Kidney epithelial cell (primary cell): ENCODE results near the gene NIPBL. TPM values are rescaled to one million over a fixed set of nuclear protein-coding genes. Genes with fewer than 3 reads are reported as not detected.

Experiments used
- DNase-seq: peaks from one replicate; pipeline ENCODE4 v3.0.0-alpha.2; 2010; ENCODE audit warnings: low read depth
- H3K27me3 ChIP-seq: 2 replicates; pipeline ENCODE4 v1.6.0; 2011; ENCODE audit warnings: low read length; ENCODE audit not compliant: control insufficient read depth, insufficient read depth
- H3K36me3 ChIP-seq: 2 replicates; pipeline ENCODE4 v1.5.1; 2011; ENCODE audit warnings: low read length; ENCODE audit not compliant: control insufficient read depth, insufficient read depth
- H3K4me3 ChIP-seq: 2 replicates; pipeline ENCODE4 v1.5.1; 2011; ENCODE audit warnings: low read depth, mild to moderate bottlenecking, control low read depth, low read length
- CTCF ChIP-seq: IDR thresholded peaks from 2 replicates; pipeline ENCODE4 v1.5.1; 2011; ENCODE audit warnings: mild to moderate bottlenecking, moderate library complexity, low read length, control low read depth, inconsistent platforms; ENCODE audit not compliant: insufficient read depth, poor library complexity, severe bottlenecking
- total RNA-seq: library from RNA; depleted of rRNA; stranded (reverse); fragments of >200 nt; gene quantifications from 2 replicates; pipeline ENCODE4 v1.2.3, GENCODE V29; 2015

NIPBL gene
- total RNA-seq, 1 donor from 2014 or later = 21.1 TPM

- no peak for DNase-seq
- Histone ChIP-seq H3K27me3 (no peaks in the 10 kb centered on the region), H3K36me3 (no peaks in the 10 kb centered on the region), H3K4me3 (no peak overlapping the region)
- TF ChIP-seq CTCF = no peak
These were observed 14.7 kb upstream of the NIPBL start for GRCh38 chr5:36861871-36862270.

- TF ChIP-seq CTCF = peak; percentile 52
- Histone ChIP-seq H3K36me3 (no peaks in the 10 kb centered on the region), H3K27me3 (no peaks in the 10 kb centered on the region), H3K4me3 (no peak overlapping the region)
- no peak for DNase-seq
These were observed 6.0 kb upstream of the NIPBL start for GRCh38 chr5:36870399-36871040.

- no peak for TF ChIP-seq CTCF
- Histone ChIP-seq H3K36me3 (no peaks in the 10 kb centered on the region), H3K27me3 (no peaks in the 10 kb centered on the region), H3K4me3 (peak overlapping the region; percentile 72)
- no peak for DNase-seq
These were observed 2.1 kb upstream of the NIPBL start for GRCh38 chr5:36874465-36874864.

- no peak for TF ChIP-seq CTCF
- H3K36me3 ChIP-seq = no peaks in the 10 kb centered on the region
- no peak for DNase-seq
- no peaks in the 10 kb centered on the region for H3K27me3 ChIP-seq
- H3K4me3 ChIP-seq = peak overlapping the region; percentile 72
These were observed 1.3 kb upstream of the NIPBL start for GRCh38 chr5:36875051-36875789.

- TF ChIP-seq CTCF = peak; percentile 59
- no peak for DNase-seq
- H3K27me3 ChIP-seq = no peaks in the 10 kb centered on the region
- peak overlapping the region; percentile 72 for H3K4me3 ChIP-seq
- H3K36me3 ChIP-seq = no peaks in the 10 kb centered on the region
These were observed 725 bp upstream of the NIPBL start for GRCh38 chr5:36875790-36876298.
